HG03575 (cell line): ENCODE results near the gene KLHL42.
"Not testable (repeated sequence)": the region's sequence is repeated elsewhere in the genome, so short reads cannot be mapped to it uniquely, and the experiment has no call there.

Experiments used
- ATAC-seq: cut with Tn5 transposase; IDR thresholded peaks from one replicate; pipeline ENCODE4 v1.9.1; 2021; ENCODE audit not compliant: unreplicated experiment, insufficient number of reproducible peaks, low FRiP score; ENCODE audit errors: extremely low read depth

KLHL42 gene

GRCh38 chr12:27779920-27780611 is at the start of gene KLHL42, which contains the start of gene MANSC4:
Gene KLHL42, plus strand, starts transcription at chr12:27780233. Its CDS starts 98 bp downstream, at chr12:27780331.
Gene MANSC4, minus strand, starts transcription at chr12:27780236. Its CDS starts 8,960 bp downstream, at chr12:27771276.
- peak; percentile 37 for ATAC-seq

GRCh38 chr12:27732281-27732680 is 47.8 kb upstream of the KLHL42 start:
- no peak for ATAC-seq

GRCh38 chr12:27733052-27733656 is 46.9 kb upstream of the KLHL42 start:
- no peak for ATAC-seq

GRCh38 chr12:27733791-27734190 is 46.2 kb upstream of the KLHL42 start:
- no peak for ATAC-seq

- ATAC-seq: not testable (repeated sequence)
These were observed 45.7 kb upstream of the KLHL42 start for GRCh38 chr12:27734321-27734720.

- no peak for ATAC-seq
These were observed 36.4 kb upstream of the KLHL42 start for GRCh38 chr12:27743601-27744000.

GRCh38 chr12:27745734-27746133 is 34.3 kb upstream of the KLHL42 start:
- ATAC-seq: not testable (repeated sequence)

GRCh38 chr12:27747111-27747820 is 32.8 kb upstream of the KLHL42 start:
- ATAC-seq: no peak

GRCh38 chr12:27751386-27752047 is 28.5 kb upstream of the KLHL42 start:
- ATAC-seq: no peak

- ATAC-seq: no peak
These were observed 25.2 kb upstream of the KLHL42 start for GRCh38 chr12:27754795-27755194.

GRCh38 chr12:27756670-27757195 is 23.3 kb upstream of the KLHL42 start:
- ATAC-seq: no peak

- no peak for ATAC-seq
These were observed 17.3 kb upstream of the KLHL42 start for GRCh38 chr12:27762757-27763156.

- no peak for ATAC-seq
These were observed 13.4 kb upstream of the KLHL42 start for GRCh38 chr12:27766587-27766986.

- no peak for ATAC-seq
These were observed 10.8 kb upstream of the KLHL42 start for GRCh38 chr12:27769142-27769673.

- no peak for ATAC-seq
These were observed 8.3 kb upstream of the KLHL42 start for GRCh38 chr12:27771481-27772327.

- no peak for ATAC-seq
These were observed 7.5 kb upstream of the KLHL42 start for GRCh38 chr12:27772328-27773049.

- ATAC-seq: no peak
These were observed 2.9 kb upstream of the KLHL42 start for GRCh38 chr12:27777141-27777540.

- ATAC-seq: no peak
These were observed 1.8 kb upstream of the KLHL42 start for GRCh38 chr12:27778206-27778605.
